ENCODE data around the gene RGS2. TPM values are rescaled to one million over a fixed set of nuclear protein-coding genes. Genes with fewer than 3 reads are reported as not detected.

Gene RGS2
- total RNA-seq, 4 donors from 2014 or later = 1.2 to 14.6 (median 5.8) TPM

- TF ChIP-seq CTCF (IDR thresholded peaks at IDR 0.05 in 4 of 5, conservative IDR thresholded peaks at IDR 0.05 in 1 of 5) (no peak), POLR2A (IDR thresholded peaks at IDR 0.05) (no peak)
- H3K27me3 ChIP-seq = no peaks in the 10 kb centered on the region
- H3K36me3 ChIP-seq = no peaks in the 10 kb centered on the region
- no peaks in the 10 kb centered on the region for H3K9me3 ChIP-seq
- no peak overlapping the region for H3K4me3 ChIP-seq
- intact Hi-C loops (cut with DNase I; ENCODE audit: low total_unique reads) = no loop called here
- in situ Hi-C loops (cut with MboI; ENCODE audit: low sequenced_read_pairs in 4 of 4) = no loop called here
- no peak overlapping the region for H3K27ac ChIP-seq
- DNase-seq = no peak
- ATAC-seq = no peak
- H3K4me1 ChIP-seq = no peaks in the 10 kb centered on the region
Measured at GRCh38 chr1:192768463-192768862, 40.4 kb upstream of the RGS2 start.

- in situ Hi-C loops (cut with MboI; ENCODE audit: low sequenced_read_pairs in 4 of 4) (no loop called here), intact Hi-C loops (cut with DNase I; ENCODE audit: low total_unique reads) (no loop called here)
- no peaks in the 10 kb centered on the region for H3K27me3 ChIP-seq
- DNase-seq = no peak
- ATAC-seq = no peak
- H3K9me3 ChIP-seq = no peaks in the 10 kb centered on the region
- H3K27ac ChIP-seq = no peak overlapping the region
- no peaks in the 10 kb centered on the region for H3K36me3 ChIP-seq
- no peak for TF ChIP-seq POLR2A (IDR thresholded peaks at IDR 0.05)
- TF ChIP-seq CTCF (IDR thresholded peaks at IDR 0.05 in 4 of 5, conservative IDR thresholded peaks at IDR 0.05 in 1 of 5) = no peak
- H3K4me3 ChIP-seq = no peak overlapping the region
- H3K4me1 ChIP-seq = no peaks in the 10 kb centered on the region
Measured at GRCh38 chr1:192771341-192771740, 37.5 kb upstream of the RGS2 start.

- H3K36me3 ChIP-seq = no peaks in the 10 kb centered on the region
- intact Hi-C loops (cut with DNase I; ENCODE audit: low total_unique reads) = no loop called here
- H3K9me3 ChIP-seq = no peaks in the 10 kb centered on the region
- no peak overlapping the region for H3K27ac ChIP-seq
- ATAC-seq = no peak
- H3K4me3 ChIP-seq = no peak overlapping the region
- TF ChIP-seq POLR2A (IDR thresholded peaks at IDR 0.05) = no peak
- TF ChIP-seq CTCF (IDR thresholded peaks at IDR 0.05 in 4 of 5, conservative IDR thresholded peaks at IDR 0.05 in 1 of 5) = no peak
- H3K27me3 ChIP-seq = no peaks in the 10 kb centered on the region
- H3K4me1 ChIP-seq = no peaks in the 10 kb centered on the region
- in situ Hi-C loops (cut with MboI; ENCODE audit: low sequenced_read_pairs in 4 of 4) = no loop called here
- no peak for DNase-seq
Measured at GRCh38 chr1:192775631-192776030, 33.2 kb upstream of the RGS2 start.

- TF ChIP-seq POLR2A (IDR thresholded peaks at IDR 0.05) = no peak
- TF ChIP-seq CTCF (IDR thresholded peaks at IDR 0.05 in 4 of 5, conservative IDR thresholded peaks at IDR 0.05 in 1 of 5) = no peak
- H3K9me3 ChIP-seq = no peaks in the 10 kb centered on the region
- no peaks in the 10 kb centered on the region for H3K4me1 ChIP-seq
- DNase-seq (no peak), ATAC-seq (no peak)
- no peaks in the 10 kb centered on the region for H3K27me3 ChIP-seq
- H3K4me3 ChIP-seq = no peak overlapping the region
- intact Hi-C loops (cut with DNase I; ENCODE audit: low total_unique reads) (no loop called here), in situ Hi-C loops (cut with MboI; ENCODE audit: low sequenced_read_pairs in 4 of 4) (no loop called here)
- H3K27ac ChIP-seq = no peak overlapping the region
- no peaks in the 10 kb centered on the region for H3K36me3 ChIP-seq
Measured at GRCh38 chr1:192776206-192776605, 32.6 kb upstream of the RGS2 start.

- no peaks in the 10 kb centered on the region for H3K4me1 ChIP-seq
- H3K27me3 ChIP-seq = no peaks in the 10 kb centered on the region
- intact Hi-C loops (cut with DNase I; ENCODE audit: low total_unique reads) (no loop called here), in situ Hi-C loops (cut with MboI; ENCODE audit: low sequenced_read_pairs in 4 of 4) (no loop called here)
- ATAC-seq = no peak
- no peak for TF ChIP-seq CTCF (IDR thresholded peaks at IDR 0.05 in 4 of 5, conservative IDR thresholded peaks at IDR 0.05 in 1 of 5)
- TF ChIP-seq POLR2A (IDR thresholded peaks at IDR 0.05) = no peak
- no peak overlapping the region for H3K27ac ChIP-seq
- no peaks in the 10 kb centered on the region for H3K9me3 ChIP-seq
- H3K36me3 ChIP-seq = no peaks in the 10 kb centered on the region
- H3K4me3 ChIP-seq = no peak overlapping the region
- no peak for DNase-seq
Measured at GRCh38 chr1:192776998-192777397, 31.8 kb upstream of the RGS2 start.
